ENCODE measurements around the gene KIAA1217. TPM values are rescaled to one million over a fixed set of nuclear protein-coding genes. Genes with fewer than 3 reads are reported as not detected.

Gene KIAA1217
- polyA plus RNA-seq, 2 of the 4 experiments (the other 2 are of a cell fraction): 1.5 to 2.7 TPM

- no peaks in the 10 kb centered on the region for H3K4me1 ChIP-seq
- no peaks in the 10 kb centered on the region for H3K9me3 ChIP-seq
- POLR2A ChIA-PET: no interaction called here
- WGBS (ENCODE audit: missing lambda C conversion rate): 51% methylated on average over 3 of the region's 3 CpGs
- H3K27ac ChIP-seq: no peak overlapping the region
- TF ChIP-seq ESRRA (IDR thresholded peaks at IDR 0.05; ENCODE audit: borderline replicate concordance, low read length): no peak
- no peak for TF ChIP-seq FOSB (CRISPR knock-in tag; IDR thresholded peaks at IDR 0.05)
- no peak for TF ChIP-seq HOXB5 (CRISPR knock-in tag; IDR thresholded peaks at IDR 0.05)
- no peak for TF ChIP-seq ATOH8 (CRISPR knock-in tag; IDR thresholded peaks at IDR 0.05; ENCODE audit: low read depth)
- TF ChIP-seq, protein P1, sequence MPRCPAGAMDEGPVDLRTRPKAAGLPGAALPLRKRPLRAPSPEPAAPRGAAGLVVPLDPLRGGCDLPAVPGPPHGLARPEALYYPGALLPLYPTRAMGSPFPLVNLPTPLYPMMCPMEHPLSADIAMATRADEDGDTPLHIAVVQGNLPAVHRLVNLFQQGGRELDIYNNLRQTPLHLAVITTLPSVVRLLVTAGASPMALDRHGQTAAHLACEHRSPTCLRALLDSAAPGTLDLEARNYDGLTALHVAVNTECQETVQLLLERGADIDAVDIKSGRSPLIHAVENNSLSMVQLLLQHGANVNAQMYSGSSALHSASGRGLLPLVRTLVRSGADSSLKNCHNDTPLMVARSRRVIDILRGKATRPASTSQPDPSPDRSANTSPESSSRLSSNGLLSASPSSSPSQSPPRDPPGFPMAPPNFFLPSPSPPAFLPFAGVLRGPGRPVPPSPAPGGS (IDR thresholded peaks at IDR 0.05): no peak
- no peak for TF ChIP-seq HOXB13 (CRISPR knock-in tag; IDR thresholded peaks at IDR 0.05; ENCODE audit: low read depth)
- TF ChIP-seq KDM5A (IDR thresholded peaks at IDR 0.05): no peak
- TF ChIP-seq CBX8 (IDR thresholded peaks at IDR 0.05): no peak
- TF ChIP-seq NR3C1 (IDR thresholded peaks at IDR 0.05): no peak
- no peak for TF ChIP-seq ZC3H11A (IDR thresholded peaks at IDR 0.05)
- no peak for TF ChIP-seq SREBF2 (IDR thresholded peaks at IDR 0.05)
- no peak for TF ChIP-seq NFE2L2 (conservative IDR thresholded peaks at IDR 0.05; ENCODE audit: low read length)
- no peak for TF ChIP-seq ZSCAN20 (CRISPR knock-in tag; IDR thresholded peaks at IDR 0.05)
- TF ChIP-seq TFCP2L1 (CRISPR knock-in tag; IDR thresholded peaks at IDR 0.05): no peak
- no peak for TF ChIP-seq EP300 (IDR thresholded peaks at IDR 0.05)
- no peak for TF ChIP-seq CBX2 (IDR thresholded peaks at IDR 0.05; ENCODE audit: borderline replicate concordance, low read depth)
- no peak for TF ChIP-seq FOXS1 (CRISPR knock-in tag; IDR thresholded peaks at IDR 0.05)
- CTCF ChIA-PET: no interaction called here
- ATAC-seq (peak; percentile 55 to 57; a peak in 5 of 6 replicates), FAIRE-seq (no peak), DNase-seq (ENCODE audit: low read depth in 1 of 2, low spot score in 1 of 2) (no peak)
- H3K4me2 ChIP-seq: no peak overlapping the region
- no peak overlapping the region for H3K4me3 ChIP-seq
These were observed 365.7 kb downstream of the KIAA1217 start for GRCh38 chr10:24574578-24575155.

DNA sequence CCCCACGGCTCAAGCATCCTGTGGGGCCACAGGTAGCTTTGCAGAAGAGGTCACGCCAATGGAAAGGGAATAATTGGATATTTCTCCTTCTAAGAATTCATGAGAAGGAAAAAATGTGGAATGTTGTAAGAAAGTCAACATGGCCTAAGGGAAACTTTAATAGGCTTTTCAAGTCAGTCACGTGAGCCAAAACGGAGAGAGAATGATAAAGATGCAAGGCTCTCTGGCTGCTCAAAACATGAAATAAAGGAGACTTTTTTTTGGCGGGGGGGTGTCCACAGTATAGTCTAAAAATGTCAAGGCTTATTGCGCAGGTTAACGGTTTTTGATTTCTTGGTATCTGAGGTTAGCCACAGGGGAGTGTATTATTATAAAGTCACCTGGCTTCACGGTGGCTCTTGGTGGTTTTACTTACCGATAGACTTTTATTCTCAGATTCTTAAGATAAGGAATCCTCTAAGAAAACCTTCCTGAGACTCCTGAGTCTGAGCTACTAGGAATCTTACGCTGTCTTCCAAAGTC, 366.6 kb downstream of the KIAA1217 start:
- no peak for ATAC-seq
- FAIRE-seq: no peak
- H3K9me3 ChIP-seq: no peaks in the 10 kb centered on the region

More for the DNA sequence above, 366.6 kb downstream of the KIAA1217 start:
- H3K4me2 ChIP-seq: no peak overlapping the region
- ChIA-PET POLR2A (no interaction called here), CTCF (no interaction called here)
- no peak overlapping the region for H3K27ac ChIP-seq
- TF ChIP-seq HMGXB4 (CRISPR knock-in tag; IDR thresholded peaks at IDR 0.05; ENCODE audit: borderline replicate concordance): no peak
- no peak for TF ChIP-seq SMC3 (IDR thresholded peaks at IDR 0.05)
- no peak for TF ChIP-seq FOXS1 (CRISPR knock-in tag; IDR thresholded peaks at IDR 0.05)
- TF ChIP-seq POLR2AphosphoS2 (conservative IDR thresholded peaks at IDR 0.05; ENCODE audit: low read length): no peak
- WGBS (ENCODE audit: missing lambda C conversion rate): 64% methylated on average over 10 of the region's 10 CpGs
- no peaks in the 10 kb centered on the region for H3K4me1 ChIP-seq
- H3K4me3 ChIP-seq: no peak overlapping the region
- no peak for DNase-seq (ENCODE audit: low read depth in 1 of 2, low spot score in 1 of 2)
